ENCODE data around the gene FAM8A1.

The FAM8A1 gene

GRCh38 chr6:17602888-17603287 is 2.8 kb downstream of the FAM8A1 start:
- DNase-seq, result no peak

DNA sequence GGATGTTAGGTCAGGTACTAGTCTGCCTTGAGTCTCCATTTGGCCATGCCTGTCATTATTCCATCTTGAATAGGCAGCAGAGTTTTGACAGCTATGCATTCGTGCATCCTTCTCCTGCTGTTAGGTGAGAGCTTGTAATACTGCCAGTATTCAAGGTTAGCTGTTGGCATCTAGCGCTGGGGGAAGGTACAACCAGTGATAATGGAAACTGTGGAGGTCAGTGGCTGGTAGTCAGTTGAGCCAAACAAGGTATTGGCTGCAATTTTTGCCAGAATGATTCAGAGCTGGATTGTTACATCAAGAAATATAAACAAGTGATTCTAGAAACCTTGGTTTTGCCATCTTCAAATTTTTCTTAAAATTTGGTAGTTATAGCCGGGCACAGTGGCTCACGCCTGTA is 6.5 kb downstream of the FAM8A1 start:
- DNase-seq, result no peak

DNA sequence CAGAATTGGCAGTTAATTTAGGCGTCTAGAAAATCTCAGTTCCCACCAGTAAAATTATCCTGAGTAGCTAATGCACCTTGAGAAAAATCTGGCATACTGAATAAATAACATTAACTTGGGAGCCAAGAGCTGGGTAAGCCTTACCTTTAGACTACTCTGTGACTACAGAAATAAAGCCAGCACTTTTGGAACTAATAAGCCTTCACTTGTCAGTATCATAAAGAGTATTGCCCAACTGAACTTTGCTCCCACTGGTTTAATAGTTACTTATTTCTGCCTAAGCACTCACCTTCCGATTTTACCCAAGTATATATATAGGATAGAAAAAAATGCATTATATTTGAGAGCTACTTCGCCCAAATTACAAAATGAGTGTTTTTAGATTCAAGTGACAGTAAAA is 10.7 kb downstream of the FAM8A1 start:
- no peak for DNase-seq

- DNase-seq, result no peak
These were observed 11.9 kb downstream of the FAM8A1 start for GRCh38 chr6:17612048-17612447.

- DNase-seq, result no peak
These were observed 15.7 kb downstream of the FAM8A1 start for GRCh38 chr6:17615794-17616193.

DNA sequence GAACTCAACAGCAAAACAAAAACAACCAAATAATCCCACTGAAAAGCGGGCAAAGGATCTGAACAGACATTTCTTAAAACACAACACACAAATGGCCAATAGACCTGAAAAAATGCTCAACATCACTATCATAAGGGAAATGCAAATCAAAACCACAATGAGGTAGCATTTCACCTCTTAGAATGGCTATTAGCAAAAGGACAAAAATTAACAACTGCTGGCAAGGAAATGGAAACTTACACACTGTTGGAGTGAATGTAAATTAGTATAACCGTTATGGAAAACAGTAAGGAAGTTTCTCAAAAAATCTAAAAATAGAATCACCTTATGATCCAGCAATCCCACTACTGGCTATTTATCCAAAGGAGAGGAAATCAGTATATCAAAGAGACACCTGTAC is 20.9 kb downstream of the FAM8A1 start:
- DNase-seq, result no peak

- no peak for DNase-seq
These were observed 22.0 kb downstream of the FAM8A1 start for GRCh38 chr6:17622144-17622543.

DNA sequence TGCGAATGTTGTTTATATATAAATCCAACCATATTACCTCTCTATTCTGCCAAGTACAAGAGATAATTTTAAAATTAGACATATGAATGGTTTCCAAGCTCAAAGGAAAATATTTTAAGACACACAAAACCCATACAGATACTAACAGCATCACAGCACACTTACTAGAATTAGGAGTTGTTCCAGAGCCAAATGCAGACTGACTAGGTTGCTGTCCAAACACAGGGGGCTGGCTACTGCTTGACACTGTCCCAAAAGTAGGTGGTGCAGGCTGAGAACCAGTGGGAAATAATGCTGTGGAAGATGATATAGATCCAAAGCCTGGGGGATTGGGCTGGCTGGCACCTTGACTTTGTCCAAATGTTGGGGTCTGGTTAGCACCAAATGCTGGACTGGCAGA is 24.3 kb downstream of the FAM8A1 start:
- no peak for DNase-seq

DNA sequence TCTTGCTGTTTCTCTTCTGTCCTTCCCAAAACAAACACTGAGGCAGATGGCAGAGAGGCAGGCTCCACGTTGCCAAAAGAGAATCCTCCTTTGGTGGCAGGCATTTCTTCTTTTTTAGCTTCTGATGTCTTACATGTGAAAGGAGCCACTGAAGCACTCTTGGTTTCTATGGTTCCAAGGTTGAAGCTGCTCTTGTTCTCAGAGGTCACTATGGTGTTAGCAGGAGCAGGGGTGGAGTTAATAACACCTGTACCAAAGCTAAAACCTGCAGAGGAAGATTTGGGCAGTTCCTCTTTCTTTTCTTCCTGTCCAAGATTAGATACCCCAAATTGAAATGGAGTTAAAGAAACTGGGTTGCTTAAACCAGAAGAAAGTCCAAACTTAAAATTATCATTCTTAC is 28.8 kb downstream of the FAM8A1 start:
- DNase-seq, result no peak

DNA sequence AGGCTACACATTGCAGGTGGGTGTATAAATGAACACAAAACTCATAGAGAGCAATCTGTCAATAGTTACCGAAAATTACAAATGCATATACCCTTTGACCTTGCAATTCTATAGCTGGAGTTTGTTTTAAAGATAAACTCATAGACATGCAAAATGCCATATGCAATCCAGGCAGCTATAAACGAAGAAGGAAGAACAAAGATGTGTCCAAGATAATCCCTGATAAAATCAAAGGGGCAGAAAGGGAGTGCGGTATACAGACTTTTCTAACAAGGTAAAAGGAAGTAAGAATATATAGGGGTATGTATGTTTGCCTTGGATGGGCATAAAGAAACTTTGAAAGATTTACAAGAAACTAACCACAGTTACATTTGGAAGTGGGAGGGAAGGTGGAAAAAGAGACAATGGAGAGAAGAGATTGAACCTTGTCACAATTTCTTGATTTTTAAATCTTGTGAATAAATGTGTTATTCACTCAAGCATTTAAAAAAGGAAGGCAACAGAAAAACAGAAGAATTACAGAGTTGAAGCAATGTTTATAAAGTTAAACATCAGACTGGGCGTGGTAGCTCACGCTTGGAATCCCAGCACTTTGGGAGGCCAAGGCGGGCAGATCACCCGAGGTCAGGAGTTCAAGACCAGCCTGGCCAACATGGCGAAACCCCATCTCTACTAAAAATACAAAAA is 29.9 kb downstream of the FAM8A1 start:
- no peak for DNase-seq

GRCh38 chr6:17630511-17631073 is 30.5 kb downstream of the FAM8A1 start:
- no peak for DNase-seq

- DNase-seq, result no peak
These were observed 32.8 kb downstream of the FAM8A1 start for GRCh38 chr6:17632934-17633333.

- DNase-seq, result peak; percentile 38
These were observed 33.5 kb downstream of the FAM8A1 start for GRCh38 chr6:17633465-17634188.

DNA sequence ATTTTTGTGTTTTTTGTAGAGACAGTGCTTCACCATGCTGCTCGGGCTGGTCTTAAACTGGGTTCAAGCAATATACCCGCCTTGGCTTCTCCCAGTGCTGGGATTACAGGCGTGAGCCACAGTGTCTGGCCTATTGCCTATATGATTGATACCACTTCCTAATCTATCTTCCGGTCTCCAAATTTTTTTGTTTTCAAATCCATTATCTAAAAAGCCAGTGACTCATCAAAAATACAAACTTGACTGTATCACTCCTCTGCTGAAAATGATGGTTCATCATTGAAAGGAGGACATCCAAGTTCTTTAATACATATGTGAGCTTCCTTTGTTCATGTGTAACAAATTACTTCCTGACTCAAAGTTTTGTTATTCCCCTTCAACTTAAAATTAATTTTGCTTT is 35.5 kb downstream of the FAM8A1 start:
- DNase-seq, result no peak

DNA sequence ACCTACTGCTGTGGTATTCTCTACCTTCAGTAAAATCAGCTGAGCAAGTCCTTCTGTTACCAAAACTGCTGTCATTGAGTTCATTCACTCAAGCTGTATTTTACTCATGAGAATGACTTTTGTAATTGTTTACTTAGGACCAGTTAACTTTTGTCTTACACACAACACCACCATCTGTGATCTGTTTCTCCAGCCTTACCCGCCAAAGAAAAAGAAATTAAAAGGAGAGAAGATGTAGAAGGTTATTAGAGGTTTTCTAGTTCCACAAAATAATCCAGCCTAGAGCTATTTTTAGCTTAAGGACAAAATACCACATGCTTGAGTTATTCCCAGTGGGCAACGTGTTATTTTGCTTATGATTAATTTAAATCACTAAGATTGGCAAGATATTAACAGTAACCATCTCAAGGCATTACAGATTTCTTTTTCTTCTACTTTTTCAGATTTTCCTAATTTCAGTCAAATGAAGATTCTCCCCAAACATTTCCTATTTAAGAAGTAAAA is 38.2 kb downstream of the FAM8A1 start:
- no peak for DNase-seq

DNA sequence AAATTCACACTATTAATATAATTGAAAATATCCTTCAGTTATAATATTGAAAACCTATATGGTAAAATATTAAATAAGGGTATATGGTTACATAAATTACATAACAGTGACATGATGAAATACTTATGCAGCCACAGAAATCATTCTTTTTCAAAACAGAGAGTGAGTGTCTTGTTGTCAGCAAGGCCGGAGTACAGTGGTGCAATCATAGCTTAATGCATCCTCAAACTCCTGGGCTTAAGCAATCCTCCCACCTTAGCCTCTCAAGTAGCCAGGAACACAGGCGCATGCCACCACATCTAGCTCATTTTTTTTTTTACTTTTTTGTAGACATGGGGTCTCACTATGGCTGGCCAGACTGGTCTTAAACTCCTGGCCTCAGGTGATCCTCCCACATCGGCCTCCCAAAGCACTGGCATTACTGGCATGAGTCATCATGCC is 40.4 kb downstream of the FAM8A1 start:
- no peak for DNase-seq

DNA sequence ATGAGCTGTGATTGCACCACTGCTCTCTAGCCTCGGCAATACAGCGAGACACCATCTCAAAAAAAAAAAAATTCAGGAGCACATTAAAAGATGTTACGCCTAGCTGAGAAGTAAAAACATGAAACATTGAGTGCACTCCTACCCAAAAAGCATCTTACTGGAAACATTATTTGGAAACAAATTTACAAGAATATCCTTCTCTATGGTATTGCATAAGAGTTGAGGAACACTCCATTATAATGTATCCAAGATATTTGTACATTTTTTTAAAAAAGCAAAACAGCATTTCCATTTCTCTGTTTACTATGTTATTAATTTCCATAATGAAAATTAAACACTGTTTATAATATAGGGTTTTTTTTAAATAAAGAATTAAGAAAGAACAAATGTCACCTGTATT is 48.6 kb downstream of the FAM8A1 start:
- DNase-seq, result no peak

- DNase-seq, result no peak
These were observed 50.7 kb downstream of the FAM8A1 start for GRCh38 chr6:17650656-17651309.

GRCh38 chr6:17653198-17653882 is 53.2 kb downstream of the FAM8A1 start:
- no peak for DNase-seq

DNA sequence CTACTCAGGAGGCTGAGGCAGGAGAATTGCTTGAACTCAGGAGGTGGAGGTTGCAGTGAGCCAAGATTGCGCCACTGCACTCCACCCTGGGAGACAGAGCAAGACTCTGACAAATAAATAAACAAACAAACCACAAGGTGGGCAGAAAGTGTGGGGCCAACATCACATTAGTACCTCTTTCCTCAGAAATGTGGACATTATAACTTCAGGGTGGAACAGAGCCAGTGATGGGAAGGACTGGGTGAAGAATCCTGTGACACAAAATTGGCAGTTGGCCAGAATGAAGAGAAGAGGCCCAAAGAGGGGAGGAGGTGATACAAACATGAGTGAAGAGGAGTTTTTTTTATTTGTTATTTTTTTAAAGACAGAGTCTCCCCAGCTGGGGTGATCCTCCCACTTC is 56.0 kb downstream of the FAM8A1 start:
- DNase-seq, result no peak

GRCh38 chr6:17656644-17657043 is 56.5 kb downstream of the FAM8A1 start:
- no peak for DNase-seq

All from CD4-positive, alpha-beta T cell treated with Interleukin-12 subunit alpha and Interleukin-12 subunit beta, for 1 hour (primary cell).